ENCODE measurements around the gene FAM162A. TPM values are rescaled to one million over a fixed set of nuclear protein-coding genes. Genes with fewer than 3 reads are reported as not detected.
"Not testable (repeated sequence)": the region's sequence is repeated elsewhere in the genome, so short reads cannot be mapped to it uniquely, and the experiment has no call there.

Gene FAM162A
- total RNA-seq, 1 experiment from 2014 or later, result 59.3 TPM

GRCh38 chr3:122365073-122365472 lies 18.9 kb upstream of the FAM162A start:
- no peak overlapping the region for H3K4me3 ChIP-seq (ENCODE audit: insufficient read depth, low read depth, low read length)
- no peak for DNase-seq
- peaks cover 12% of the 10 kb centered on the region for H3K36me3 ChIP-seq (replicated peaks; ENCODE audit: control insufficient read depth, insufficient read depth, low read length)
- H3K27me3 ChIP-seq (ENCODE audit: control insufficient read depth, insufficient read depth, low read length), result no peaks in the 10 kb centered on the region

- not testable (repeated sequence) for H3K4me3 ChIP-seq (ENCODE audit: insufficient read depth, low read depth, low read length); H3K27me3 ChIP-seq (ENCODE audit: control insufficient read depth, insufficient read depth, low read length); DNase-seq
- peaks cover 12% of the 10 kb centered on the region for H3K36me3 ChIP-seq (replicated peaks; ENCODE audit: control insufficient read depth, insufficient read depth, low read length)
These were observed 18.2 kb upstream of the FAM162A start for GRCh38 chr3:122365582-122366378.

- peaks cover 13% of the 10 kb centered on the region for H3K36me3 ChIP-seq (replicated peaks; ENCODE audit: control insufficient read depth, insufficient read depth, low read length)
- no peaks in the 10 kb centered on the region for H3K27me3 ChIP-seq (ENCODE audit: control insufficient read depth, insufficient read depth, low read length)
- no peak for DNase-seq
- H3K4me3 ChIP-seq (ENCODE audit: insufficient read depth, low read depth, low read length), result no peak overlapping the region
These were observed 17.6 kb upstream of the FAM162A start for GRCh38 chr3:122366379-122366749.

GRCh38 chr3:122374034-122374433 lies 9.9 kb upstream of the FAM162A start:
- no peak for DNase-seq
- Histone ChIP-seq H3K4me3 (ENCODE audit: insufficient read depth, low read depth, low read length) (no peak overlapping the region), H3K36me3 (replicated peaks; ENCODE audit: control insufficient read depth, insufficient read depth, low read length) (peaks cover 2% of the 10 kb centered on the region), H3K27me3 (ENCODE audit: control insufficient read depth, insufficient read depth, low read length) (no peaks in the 10 kb centered on the region)

GRCh38 chr3:122377975-122378374 lies 6.0 kb upstream of the FAM162A start:
- no peak for DNase-seq
- H3K4me3 ChIP-seq (ENCODE audit: insufficient read depth, low read depth, low read length), result no peak overlapping the region

GRCh38 chr3:122382888-122383666 lies 905 bp upstream of the FAM162A start, which contains the start of gene MIX23:
Gene MIX23, minus strand, starts transcription at chr3:122383231. Its CDS starts 7 bp downstream, at chr3:122383224.
- Histone ChIP-seq H3K27me3 (ENCODE audit: control insufficient read depth, insufficient read depth, low read length) (no peaks in the 10 kb centered on the region), H3K4me3 (ENCODE audit: insufficient read depth, low read depth, low read length) (peak within 1 kb of the TSS; percentile 88), H3K36me3 (replicated peaks; ENCODE audit: control insufficient read depth, insufficient read depth, low read length) (no peaks in the 10 kb centered on the region)
- peak; percentile 77 for DNase-seq

More at GRCh38 chr3:122377975-122378374, 6.0 kb upstream of the FAM162A start:
- Histone ChIP-seq H3K36me3 (replicated peaks; ENCODE audit: control insufficient read depth, insufficient read depth, low read length) (no peaks in the 10 kb centered on the region), H3K27me3 (ENCODE audit: control insufficient read depth, insufficient read depth, low read length) (no peaks in the 10 kb centered on the region)

GRCh38 chr3:122387709-122388108 lies 3.7 kb downstream of the FAM162A start:
- peak; percentile 21 for DNase-seq
- no peaks in the 10 kb centered on the region for H3K27me3 ChIP-seq (ENCODE audit: control insufficient read depth, insufficient read depth, low read length)
- H3K4me3 ChIP-seq (ENCODE audit: insufficient read depth, low read depth, low read length), result no peak overlapping the region
- no peaks in the 10 kb centered on the region for H3K36me3 ChIP-seq (replicated peaks; ENCODE audit: control insufficient read depth, insufficient read depth, low read length)

- H3K27me3 ChIP-seq (ENCODE audit: control insufficient read depth, insufficient read depth, low read length), result no peaks in the 10 kb centered on the region
- no peaks in the 10 kb centered on the region for H3K36me3 ChIP-seq (replicated peaks; ENCODE audit: control insufficient read depth, insufficient read depth, low read length)
- no peak for DNase-seq
- no peak overlapping the region for H3K4me3 ChIP-seq (ENCODE audit: insufficient read depth, low read depth, low read length)
These were observed 5.2 kb downstream of the FAM162A start for GRCh38 chr3:122389197-122389596.

GRCh38 chr3:122389892-122390291 lies 5.9 kb downstream of the FAM162A start:
- Histone ChIP-seq H3K4me3 (ENCODE audit: insufficient read depth, low read depth, low read length) (no peak overlapping the region), H3K36me3 (replicated peaks; ENCODE audit: control insufficient read depth, insufficient read depth, low read length) (no peaks in the 10 kb centered on the region), H3K27me3 (ENCODE audit: control insufficient read depth, insufficient read depth, low read length) (no peaks in the 10 kb centered on the region)
- no peak for DNase-seq

GRCh38 chr3:122390665-122391064 lies 6.7 kb downstream of the FAM162A start:
- Histone ChIP-seq H3K36me3 (replicated peaks; ENCODE audit: control insufficient read depth, insufficient read depth, low read length) (no peaks in the 10 kb centered on the region), H3K4me3 (ENCODE audit: insufficient read depth, low read depth, low read length) (no peak overlapping the region)
- no peak for DNase-seq

GRCh38 chr3:122391681-122392446 lies 7.9 kb downstream of the FAM162A start:
- no peak overlapping the region for H3K4me3 ChIP-seq (ENCODE audit: insufficient read depth, low read depth, low read length)
- H3K36me3 ChIP-seq (replicated peaks; ENCODE audit: control insufficient read depth, insufficient read depth, low read length), result no peaks in the 10 kb centered on the region
- no peak for DNase-seq
- H3K27me3 ChIP-seq (ENCODE audit: control insufficient read depth, insufficient read depth, low read length), result no peaks in the 10 kb centered on the region

More at GRCh38 chr3:122390665-122391064, 6.7 kb downstream of the FAM162A start:
- no peaks in the 10 kb centered on the region for H3K27me3 ChIP-seq (ENCODE audit: control insufficient read depth, insufficient read depth, low read length)

- DNase-seq, result peak; percentile 42
- Histone ChIP-seq H3K36me3 (replicated peaks; ENCODE audit: control insufficient read depth, insufficient read depth, low read length) (no peaks in the 10 kb centered on the region), H3K4me3 (ENCODE audit: insufficient read depth, low read depth, low read length) (no peak overlapping the region), H3K27me3 (ENCODE audit: control insufficient read depth, insufficient read depth, low read length) (no peaks in the 10 kb centered on the region)
These were observed 9.2 kb downstream of the FAM162A start for GRCh38 chr3:122392868-122393844.

- DNase-seq, result no peak
- Histone ChIP-seq H3K27me3 (ENCODE audit: control insufficient read depth, insufficient read depth, low read length) (no peaks in the 10 kb centered on the region), H3K4me3 (ENCODE audit: insufficient read depth, low read depth, low read length) (no peak overlapping the region), H3K36me3 (replicated peaks; ENCODE audit: control insufficient read depth, insufficient read depth, low read length) (no peaks in the 10 kb centered on the region)
These were observed 10.2 kb downstream of the FAM162A start for GRCh38 chr3:122394173-122394572.
